Stomach (tissue), 9 donors: Measurements from ENCODE around the gene NFKBIB. TPM values are rescaled to one million over a fixed set of nuclear protein-coding genes. Genes with fewer than 3 reads are reported as not detected.

Source experiments
- DNase-seq, 2 donors: peaks; one replicate each; pipeline versions ENCODE4 v3.0.0 to v3.0.0-alpha.2; 2013 to 2019
- H3K27ac ChIP-seq, 5 donors: fragments of 200-600 bp in 4 of 5; sonication (generic) in 4 of 5; one replicate each; pipeline ENCODE4 v1.5.1; 2013 to 2019; ENCODE audit warnings: mild to moderate bottlenecking in 1 of 5, moderate library complexity in 1 of 5
- H3K27me3 ChIP-seq, 3 donors: fragments of 200-600 bp; sonication (generic); one replicate each; pipeline ENCODE4 v1.5.1; 2017 to 2019; ENCODE audit warnings: mixed run types in 1 of 3
- H3K36me3 ChIP-seq, 4 donors: fragments of 200-600 bp; sonication (generic); 1 replicate in 3 of 4; 2 replicates in 1 of 4; pipeline ENCODE4 v1.5.1; 2016 to 2019
- H3K4me1 ChIP-seq, 4 donors: fragments of 200-600 bp; sonication (generic); one replicate each; pipeline ENCODE4 v1.5.1; 2016 to 2019
- H3K4me3 ChIP-seq, 4 donors: fragments of 200-600 bp; sonication (generic) in 3 of 4; one replicate each; pipeline ENCODE4 v1.5.1; 2016 to 2019; ENCODE audit warnings: mild to moderate bottlenecking in 1 of 4
- H3K9me3 ChIP-seq, 4 donors: fragments of 200-600 bp; sonication (generic); one replicate each; pipeline ENCODE4 v1.5.1; 2016 to 2019
- EP300 ChIP-seq: sonication (generic); formaldehyde crosslinking; IDR thresholded peaks from one replicate; pipeline ENCODE4 v1.6.1; 2017; ENCODE audit warnings: antibody characterized with exemption
- POLR2A ChIP-seq, 4 donors: fragments of 450-650 bp; IDR thresholded peaks; one replicate each; pipeline ENCODE4 v1.6.1; 2016; ENCODE audit warnings: antibody characterized with exemption in 4 of 4, control low read depth in 2 of 4, mild to moderate bottlenecking in 1 of 4, moderate library complexity in 1 of 4
- POLR2AphosphoS5 ChIP-seq, 3 donors: sonication (generic); formaldehyde crosslinking; IDR thresholded peaks; one replicate each; pipeline ENCODE4 v1.6.1; 2016; ENCODE audit warnings: antibody characterized with exemption in 3 of 3
- WGBS, 5 donors: extraction: QIAGEN DNeasy Blood & Tissue Kit in 3 of 5; methylation state at CpG; one replicate each; pipeline versions ENCODE4 v1.1.5 to v1.1.7; 2013 to 2018; 5-methylcytosine and 5-hydroxymethylcytosine counted together
- intact Hi-C: fragments of 100-400 bp; cut with DNase I; formaldehyde crosslinking; loops from one replicate; pipeline ENCODE4 v1.15.1; 2023; ENCODE audit warnings: low total_unique reads
- polyA plus RNA-seq, 3 donors: library from polyadenylated mRNA; stranded (reverse); fragments of 200-250 nt; gene quantifications; one replicate each; pipeline ENCODE4 v1.2.3, GENCODE V29; 2013
- total RNA-seq, 5 donors: library from RNA; depleted of rRNA; stranded (reverse); fragments of >200 nt; gene quantifications; one replicate each; pipeline versions ENCODE4 v1.1.0 to v1.2.3, GENCODE V29; 2014 to 2016
- TF ChIP-seq, protein P1 (sequence below), 7 experiments: fragments of 450-650 bp in 4 of 7; fragments of 200-600 bp in 3 of 7; sonication (generic) in 3 of 7; IDR thresholded peaks; one replicate each; pipeline ENCODE4 v1.5.1; 2016 to 2019; ENCODE audit warnings: antibody characterized with exemption in 7 of 7, control low read depth in 2 of 7, mild to moderate bottlenecking in 1 of 7
- donor health status: healthy with polysubstance abuse.
- donor health status: Bipolar disorder and iron deficiency.
- donor health status: healthy.

The NFKBIB gene
- total and polyA plus RNA-seq, 8 donors = 5.4 to 93.3 (median 29.6) TPM; not detected in 1

DNA sequence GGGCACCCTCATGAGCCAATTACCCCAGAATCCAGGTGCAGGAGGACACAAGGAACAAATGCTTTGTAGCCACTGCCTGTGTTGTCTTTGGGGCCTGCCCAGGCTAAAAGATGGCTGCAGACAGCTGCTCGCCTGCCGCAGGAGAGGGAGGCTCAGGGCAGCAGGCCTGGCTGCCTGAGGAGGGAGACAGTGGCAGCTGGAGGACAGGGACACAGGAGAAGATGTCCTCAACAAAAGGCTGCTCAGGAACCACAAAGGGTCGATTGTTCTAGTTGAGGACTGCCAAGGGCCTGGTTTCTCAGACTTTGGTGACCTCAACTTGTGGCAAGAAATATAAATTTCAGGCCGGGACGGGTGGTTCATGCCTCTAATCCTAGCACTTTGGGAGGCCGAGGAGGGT, 8.0 kb upstream of the NFKBIB start:
- Histone ChIP-seq H3K4me3 (no peak overlapping the region), H3K4me1 (peaks cover 0 to 21% (median 3%) of the 10 kb centered on the region in 4 donors), H3K9me3 (no peaks in the 10 kb centered on the region), H3K27me3 (no peaks in the 10 kb centered on the region), H3K27ac (no peak overlapping the region), H3K36me3 (peaks cover 26 to 76% (median 67%) of the 10 kb centered on the region in 4 donors)
- intact Hi-C loops = no loop called here
- 89 to 97% (median 92%) methylated on average over 5 to 6 of the region's 6 CpGs for WGBS, 5 donors
- no peak for DNase-seq
- TF ChIP-seq POLR2A (IDR thresholded peaks at IDR 0.05) = no peak
- TF ChIP-seq EP300 = no peak
- TF ChIP-seq, protein P1, sequence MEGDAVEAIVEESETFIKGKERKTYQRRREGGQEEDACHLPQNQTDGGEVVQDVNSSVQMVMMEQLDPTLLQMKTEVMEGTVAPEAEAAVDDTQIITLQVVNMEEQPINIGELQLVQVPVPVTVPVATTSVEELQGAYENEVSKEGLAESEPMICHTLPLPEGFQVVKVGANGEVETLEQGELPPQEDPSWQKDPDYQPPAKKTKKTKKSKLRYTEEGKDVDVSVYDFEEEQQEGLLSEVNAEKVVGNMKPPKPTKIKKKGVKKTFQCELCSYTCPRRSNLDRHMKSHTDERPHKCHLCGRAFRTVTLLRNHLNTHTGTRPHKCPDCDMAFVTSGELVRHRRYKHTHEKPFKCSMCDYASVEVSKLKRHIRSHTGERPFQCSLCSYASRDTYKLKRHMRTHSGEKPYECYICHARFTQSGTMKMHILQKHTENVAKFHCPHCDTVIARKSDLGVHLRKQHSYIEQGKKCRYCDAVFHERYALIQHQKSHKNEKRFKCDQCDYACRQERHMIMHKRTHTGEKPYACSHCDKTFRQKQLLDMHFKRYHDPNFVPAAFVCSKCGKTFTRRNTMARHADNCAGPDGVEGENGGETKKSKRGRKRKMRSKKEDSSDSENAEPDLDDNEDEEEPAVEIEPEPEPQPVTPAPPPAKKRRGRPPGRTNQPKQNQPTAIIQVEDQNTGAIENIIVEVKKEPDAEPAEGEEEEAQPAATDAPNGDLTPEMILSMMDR (IDR thresholded peaks at IDR 0.05) = no peak
- no peak for TF ChIP-seq POLR2AphosphoS5 (IDR thresholded peaks at IDR 0.05)

DNA sequence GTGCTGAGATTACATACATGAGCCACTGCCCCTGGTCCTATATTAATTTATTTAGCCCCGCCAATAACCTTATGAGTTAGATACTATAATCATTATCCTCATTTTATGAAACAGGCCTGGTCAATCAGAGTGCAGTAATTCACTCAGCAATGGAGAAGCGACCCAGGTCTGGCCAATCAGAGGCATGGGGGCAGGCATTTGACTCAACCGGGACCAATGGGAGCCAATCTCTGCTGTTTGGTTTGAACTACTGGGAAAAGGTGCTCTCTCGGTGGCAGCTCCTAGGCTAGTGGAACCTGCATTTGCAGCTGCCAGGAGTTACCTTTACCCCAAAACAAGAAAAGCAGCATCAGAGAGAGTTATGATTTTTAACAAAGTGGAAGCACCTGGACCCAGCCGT, 6.9 kb upstream of the NFKBIB start:
- Histone ChIP-seq H3K27ac (no peak overlapping the region), H3K36me3 (peaks cover 26 to 70% (median 62%) of the 10 kb centered on the region in 4 donors), H3K9me3 (no peaks in the 10 kb centered on the region), H3K27me3 (no peaks in the 10 kb centered on the region), H3K4me3 (no peak overlapping the region), H3K4me1 (peaks cover 1 to 32% (median 10%) of the 10 kb centered on the region in 4 donors)
- TF ChIP-seq EP300 (no peak), POLR2AphosphoS5 (IDR thresholded peaks at IDR 0.05) (no peak), POLR2A (IDR thresholded peaks at IDR 0.05) (no peak)
- TF ChIP-seq, protein P1 (IDR thresholded peaks at IDR 0.05) = no peak
- intact Hi-C loops = no loop called here
- DNase-seq = no peak
- 81 to 92% (median 89%) methylated on average over 5 of the region's 5 CpGs for WGBS, 5 donors

- H3K36me3 ChIP-seq = peaks cover 23 to 64% (median 57%) of the 10 kb centered on the region in 4 donors
- WGBS, 5 donors = 75 to 93% (median 88%) methylated on average over 11 to 14 of the region's 14 CpGs
- H3K4me1 ChIP-seq = peaks cover 7 to 37% (median 15%) of the 10 kb centered on the region in 4 donors
- TF ChIP-seq POLR2A (IDR thresholded peaks at IDR 0.05) (no peak), POLR2AphosphoS5 (IDR thresholded peaks at IDR 0.05) (no peak), EP300 (no peak)
- TF ChIP-seq, protein P1 (IDR thresholded peaks at IDR 0.05) = no peak
- H3K27me3 ChIP-seq = no peaks in the 10 kb centered on the region
- intact Hi-C loops = no loop called here
- H3K4me3 ChIP-seq = no peak overlapping the region
- no peak for DNase-seq
- H3K27ac ChIP-seq = no peak overlapping the region
- no peaks in the 10 kb centered on the region for H3K9me3 ChIP-seq
Measured at GRCh38 chr19:38893341-38893771, 6.4 kb upstream of the NFKBIB start.

GRCh38 chr19:38894968-38895367, 4.8 kb upstream of the NFKBIB start:
- Histone ChIP-seq H3K9me3 (no peaks in the 10 kb centered on the region), H3K27ac (no peak overlapping the region), H3K4me3 (no peak overlapping the region), H3K27me3 (no peaks in the 10 kb centered on the region), H3K4me1 (peaks cover 13 to 44% (median 22%) of the 10 kb centered on the region in 4 donors), H3K36me3 (peaks cover 7 to 48% (median 41%) of the 10 kb centered on the region in 4 donors)
- TF ChIP-seq, protein P1 (IDR thresholded peaks at IDR 0.05) = no peak
- TF ChIP-seq EP300 = no peak
- TF ChIP-seq POLR2AphosphoS5 (IDR thresholded peaks at IDR 0.05) = no peak
- no peak for TF ChIP-seq POLR2A (IDR thresholded peaks at IDR 0.05)
- 62 to 85% (median 81%) methylated on average over 9 of the region's 9 CpGs for WGBS, 5 donors
- DNase-seq = no peak
- intact Hi-C loops = no loop called here
